CD4-positive, alpha-beta T cell treated with Interleukin-15 for 4 hours (primary cell): ENCODE measurements around the gene APOBEC4.
A peak's percentile ranks its signal among the peaks of the same experiment; 100 is the strongest.
"Not testable (repeated sequence)": the region's sequence is repeated elsewhere in the genome, so short reads cannot be mapped to it uniquely, and the experiment has no call there.

Experiments used
- DNase-seq: peaks from one replicate; pipeline ENCODE4 v3.0.0-alpha.2; 2020; ENCODE audit warnings: low spot score

The APOBEC4 gene

DNA sequence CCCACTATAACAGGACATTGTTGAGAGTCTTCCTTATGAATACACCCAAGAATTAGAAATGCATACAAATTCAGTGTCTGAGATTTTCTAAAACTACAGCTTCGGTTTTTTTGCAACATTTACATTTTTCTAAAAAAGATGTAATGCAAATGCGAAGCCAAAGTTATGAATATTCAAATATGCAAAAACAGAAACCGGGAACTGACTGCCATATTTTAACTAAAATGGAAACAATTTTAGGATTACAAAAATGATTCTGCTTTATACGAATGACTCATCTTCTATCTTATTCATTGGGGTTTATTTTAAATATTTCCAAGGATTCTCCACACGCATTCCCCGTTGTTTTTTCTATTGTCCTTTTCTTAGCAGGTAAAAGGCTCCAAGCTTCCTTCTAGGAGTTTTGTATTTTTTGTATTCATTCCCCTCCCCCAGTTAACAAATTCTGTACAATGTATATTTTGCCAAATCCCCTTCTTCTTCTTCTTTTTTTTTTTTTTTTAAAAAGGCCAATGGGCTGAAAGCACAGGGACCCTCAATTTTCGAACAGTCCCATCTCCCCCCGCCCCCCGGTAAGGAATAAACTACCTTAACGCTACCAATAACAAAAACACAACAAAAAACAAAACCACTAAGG is 18.6 kb downstream of the APOBEC4 start:
- DNase-seq: no peak

DNA sequence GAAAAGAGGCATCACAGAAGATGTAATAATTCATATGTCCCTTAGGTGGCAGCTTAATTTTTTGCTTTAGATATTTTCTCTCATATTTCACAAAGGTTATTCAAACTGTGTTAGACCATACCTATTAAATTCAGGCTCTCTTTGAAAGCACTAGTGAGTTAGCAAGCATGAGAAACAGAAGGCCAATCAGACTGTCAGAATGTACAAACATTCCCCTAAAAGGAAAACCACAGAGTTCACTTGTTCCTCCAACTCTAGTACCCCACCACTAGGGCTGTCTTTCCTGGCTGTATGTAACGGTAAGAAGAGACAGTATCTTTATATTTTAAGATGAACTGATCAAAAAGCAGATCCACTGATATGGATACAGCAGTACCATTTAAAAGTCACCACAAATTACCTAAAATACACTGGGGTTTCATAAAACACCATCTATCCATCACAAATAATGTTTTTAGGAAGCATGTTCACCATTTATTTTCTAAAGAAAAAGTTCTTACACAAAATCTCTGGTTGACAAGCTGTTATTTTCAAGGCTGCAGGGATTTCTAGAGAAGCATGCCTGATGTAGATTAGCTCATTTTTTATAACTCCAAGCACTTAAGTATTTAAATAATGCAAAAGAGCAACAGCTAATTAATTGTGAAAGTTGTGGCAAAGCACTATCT is 19.3 kb downstream of the APOBEC4 start:
- peak; percentile 67 for DNase-seq

DNA sequence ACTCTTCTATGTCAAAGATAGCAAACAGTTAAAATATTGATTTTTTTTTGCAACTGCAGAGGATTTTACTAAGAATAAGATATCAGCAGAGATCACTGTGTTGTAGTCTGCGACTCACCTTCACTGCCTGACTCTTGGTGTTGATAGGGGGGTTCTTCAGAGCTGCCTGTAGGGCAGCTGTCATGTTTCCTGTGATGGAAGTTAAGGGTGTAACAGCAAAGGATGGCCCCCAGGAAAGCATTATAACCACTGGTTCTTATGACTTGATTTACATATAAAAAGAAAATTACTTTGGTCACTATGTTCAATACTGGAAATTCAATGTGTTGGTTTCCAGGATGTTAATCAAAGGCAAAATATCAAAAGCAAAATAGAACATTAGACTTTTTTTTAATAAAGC is 20.2 kb downstream of the APOBEC4 start:
- no peak for DNase-seq

DNA sequence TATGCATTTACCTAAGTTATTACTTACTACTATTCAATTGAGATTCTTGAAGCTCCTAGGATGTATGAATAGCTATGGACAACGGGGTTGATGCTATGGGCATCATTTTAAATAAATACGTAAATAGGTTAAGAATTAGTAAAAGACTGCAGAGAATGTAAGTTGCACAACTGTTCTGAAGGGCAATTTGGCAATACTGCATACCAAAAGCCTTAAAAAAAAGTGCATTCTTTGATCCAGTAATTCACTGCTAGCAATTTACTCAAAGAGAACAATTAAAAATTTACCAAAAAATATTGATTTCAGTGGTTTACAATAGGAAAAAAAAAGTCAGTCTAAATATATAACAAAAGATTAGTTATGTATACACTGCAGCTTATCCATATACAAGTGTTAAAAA is 21.0 kb downstream of the APOBEC4 start:
- no peak for DNase-seq

DNA sequence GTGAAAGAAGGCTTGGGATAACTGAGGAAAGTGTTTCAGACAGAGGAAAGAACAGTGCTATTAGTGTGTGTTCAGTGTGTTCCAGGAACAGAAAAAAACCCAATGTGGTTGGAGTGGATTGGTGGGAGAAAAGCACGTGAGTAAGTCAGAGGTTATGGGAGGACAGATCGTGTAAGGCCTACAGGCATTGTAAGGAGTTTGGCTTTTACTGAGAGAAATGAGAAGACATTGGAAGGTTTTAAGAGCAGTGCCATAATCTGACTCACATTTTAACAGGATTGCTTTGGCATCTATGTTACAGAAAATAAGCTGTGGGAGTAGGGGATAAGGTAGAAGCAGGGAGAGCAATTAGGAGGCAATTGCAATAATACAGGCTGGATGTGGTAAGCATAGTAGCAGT is 22.4 kb downstream of the APOBEC4 start:
- DNase-seq: no peak

DNA sequence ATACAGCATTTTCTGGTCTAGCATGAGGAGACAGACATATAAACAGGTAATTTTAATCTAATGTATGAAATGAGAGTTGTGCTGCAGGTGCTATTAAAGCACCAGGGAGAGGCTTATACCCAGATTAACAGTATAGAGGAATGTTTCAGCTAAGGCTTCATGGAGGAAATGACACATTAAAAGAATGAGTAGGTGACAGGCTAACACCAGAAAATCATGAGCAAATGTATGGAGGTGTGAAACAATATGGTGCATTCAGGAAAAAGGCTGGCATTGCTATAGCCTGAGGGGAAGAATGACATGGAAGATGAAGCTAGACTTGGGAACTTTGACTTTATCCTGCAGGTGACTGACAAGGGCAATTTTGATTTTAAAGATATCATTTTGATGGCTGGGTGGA is 24.6 kb downstream of the APOBEC4 start:
- no peak for DNase-seq

DNA sequence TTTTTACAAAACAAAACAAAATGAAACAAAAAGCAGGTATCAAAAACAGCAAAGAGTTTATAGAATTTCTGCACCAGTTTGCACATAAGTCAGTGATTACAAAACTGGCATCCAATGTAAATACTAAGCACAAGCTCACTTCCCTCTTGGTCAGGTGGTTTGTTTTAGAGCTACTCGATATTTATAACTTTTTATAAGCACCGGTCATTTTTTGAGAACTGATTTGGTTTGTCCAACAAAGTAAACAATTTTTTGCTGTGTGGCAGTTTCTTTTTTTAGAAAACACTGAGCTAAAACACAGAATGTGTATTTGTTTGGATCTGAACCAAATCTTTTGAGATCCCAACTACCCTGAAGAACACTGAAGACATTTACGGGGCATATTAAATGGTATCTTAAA is 26.9 kb downstream of the APOBEC4 start:
- not testable (repeated sequence) for DNase-seq

DNA sequence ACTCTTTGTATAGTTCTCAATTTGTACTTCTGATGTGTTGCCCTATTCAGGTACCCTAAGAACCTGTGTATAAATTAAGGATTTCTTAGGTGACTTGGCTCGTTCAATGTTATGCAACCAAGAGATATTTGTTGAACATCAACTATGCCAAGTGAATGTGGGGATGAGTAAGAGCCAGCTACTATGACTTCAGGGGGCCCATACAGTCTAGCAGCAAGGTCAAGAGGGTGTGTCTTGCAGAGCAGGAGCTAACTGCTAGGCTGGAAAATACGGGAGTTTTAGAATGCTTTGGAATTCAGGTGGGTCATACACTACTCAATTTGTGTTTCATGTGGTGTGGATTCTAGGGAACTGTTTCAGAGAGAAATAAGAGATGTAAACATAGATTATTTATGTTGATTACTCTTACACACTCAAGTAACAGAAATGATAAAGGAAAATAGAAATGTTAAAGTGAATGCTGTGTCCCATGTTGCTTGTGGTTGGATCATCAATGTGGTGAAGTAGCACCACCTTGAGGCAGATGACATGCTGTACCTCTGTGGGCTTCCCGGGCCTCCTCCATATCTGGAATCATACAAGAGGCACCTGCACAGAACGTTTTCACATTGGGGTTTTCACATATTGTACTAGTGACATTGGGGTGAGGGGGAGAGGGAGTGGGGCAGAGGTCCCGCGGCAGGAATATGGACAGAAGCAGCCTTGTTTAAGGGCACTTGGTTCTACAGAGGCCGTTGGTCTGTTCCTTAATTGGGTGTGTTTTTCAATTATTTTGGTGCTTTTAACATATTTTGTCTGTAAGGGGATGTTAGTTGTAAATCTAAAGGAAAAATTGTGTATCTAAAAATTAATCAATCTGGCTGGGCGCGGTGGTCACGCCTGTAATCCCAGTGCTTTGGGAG is 30.0 kb downstream of the APOBEC4 start:
- DNase-seq: peak; percentile 53

DNA sequence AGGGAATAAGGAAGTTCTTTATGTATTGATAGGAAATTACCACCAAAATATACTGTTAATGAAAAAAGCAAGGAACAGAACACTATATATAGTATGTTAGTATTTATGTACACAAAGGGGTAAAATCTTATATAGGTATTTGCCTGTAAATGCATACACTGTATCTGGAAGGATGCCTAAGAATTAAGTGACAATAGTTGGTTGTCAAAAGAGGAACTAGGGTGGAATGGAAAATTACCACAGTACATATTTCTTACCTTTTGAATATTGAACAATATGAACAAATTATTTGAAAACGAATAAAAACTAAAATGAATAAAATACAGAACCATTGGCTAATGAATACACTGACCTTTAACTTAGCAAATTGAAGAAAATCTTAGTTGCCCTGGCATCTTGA is 31.1 kb downstream of the APOBEC4 start:
- no peak for DNase-seq

DNA sequence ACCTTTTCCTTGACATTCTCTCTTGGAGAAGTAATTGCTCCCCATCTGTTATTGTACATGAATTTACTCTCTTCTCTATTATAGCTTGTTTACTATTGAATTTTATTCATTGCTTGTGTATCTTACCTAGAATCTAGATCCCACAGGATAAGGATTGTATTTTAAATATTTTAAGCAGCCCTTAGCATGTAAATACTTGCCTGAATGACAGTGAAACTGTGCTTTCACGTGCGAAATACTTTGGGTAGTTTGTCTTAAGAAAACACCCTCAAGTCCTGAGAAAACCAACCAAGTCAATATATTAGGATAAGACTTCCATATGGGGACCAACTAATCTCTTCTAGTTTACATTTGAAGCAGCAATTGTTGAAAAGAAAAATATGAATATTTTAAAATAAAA is 32.8 kb downstream of the APOBEC4 start:
- DNase-seq: no peak

DNA sequence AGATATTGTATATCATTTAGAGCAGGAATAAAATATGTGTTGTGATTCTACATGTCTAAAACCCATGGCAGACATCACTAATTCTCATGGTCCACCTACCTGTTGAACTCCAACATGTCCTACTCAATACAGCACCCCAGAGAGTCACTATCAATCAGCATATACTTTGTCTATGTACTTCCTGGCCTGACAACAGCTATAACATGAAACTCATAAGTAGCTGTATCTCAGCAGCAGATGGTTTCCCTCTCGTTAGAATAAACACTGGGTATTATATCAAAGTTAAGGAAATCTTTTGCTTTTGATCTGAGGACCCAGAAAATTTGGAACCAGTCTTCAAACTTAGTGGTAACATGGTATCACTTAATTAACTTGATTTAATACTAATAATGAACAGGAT is 33.3 kb downstream of the APOBEC4 start:
- no peak for DNase-seq

DNA sequence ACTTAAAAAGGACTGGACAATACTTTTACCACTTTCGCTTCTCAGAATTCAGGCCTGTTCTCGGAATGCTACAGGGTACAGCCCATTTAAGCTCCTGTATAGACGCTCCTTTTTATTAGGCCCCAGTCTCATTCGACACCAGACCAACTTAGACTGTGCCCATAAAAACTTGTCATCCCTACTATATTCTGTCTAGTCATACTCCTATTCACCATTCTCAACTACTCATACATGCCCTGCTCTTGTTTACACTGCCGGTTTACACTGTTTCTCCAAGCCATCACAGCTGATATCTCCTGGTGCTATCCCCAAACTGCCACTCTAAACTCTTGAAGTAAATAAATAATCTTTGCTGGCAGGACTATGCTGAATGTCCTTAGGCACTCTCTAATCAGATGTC is 34.9 kb downstream of the APOBEC4 start:
- DNase-seq: not testable (repeated sequence)

DNA sequence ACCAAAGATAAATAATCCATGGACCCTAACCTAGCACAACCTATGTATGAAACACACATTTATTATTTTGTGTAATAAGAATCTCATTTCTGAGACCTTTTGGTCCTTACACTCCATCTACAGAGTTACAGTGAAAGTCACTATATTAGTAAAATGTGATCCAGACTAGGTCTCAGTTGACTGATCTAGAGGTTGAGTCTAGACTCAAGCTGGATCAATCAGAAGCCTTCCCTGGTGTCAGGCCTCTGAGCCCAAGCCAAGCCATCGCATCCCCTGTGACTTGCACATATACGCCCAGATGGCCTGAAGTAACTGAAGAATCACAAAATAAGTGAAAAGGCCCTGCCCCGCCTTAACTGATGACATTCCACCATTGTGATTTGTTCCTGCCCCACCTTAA is 40.1 kb downstream of the APOBEC4 start:
- DNase-seq: not testable (repeated sequence)

DNA sequence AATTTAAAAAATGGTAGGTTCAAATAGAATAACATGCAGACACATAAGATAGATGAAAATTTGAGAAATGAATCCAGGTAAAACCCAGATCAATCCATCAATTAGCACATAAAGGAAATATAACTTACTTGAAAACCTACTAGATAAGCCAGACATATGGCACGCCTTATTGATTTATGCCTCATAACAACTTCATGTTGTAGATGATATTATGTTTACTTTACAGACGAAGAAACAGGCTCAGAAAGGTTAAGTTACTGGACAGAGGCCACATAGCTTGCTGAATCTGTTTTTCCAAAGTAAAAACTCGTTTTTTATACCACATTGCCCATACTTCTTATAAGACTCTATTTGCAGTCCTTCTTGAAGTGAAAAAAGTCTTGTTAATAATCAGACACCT is 40.7 kb downstream of the APOBEC4 start:
- no peak for DNase-seq

DNA sequence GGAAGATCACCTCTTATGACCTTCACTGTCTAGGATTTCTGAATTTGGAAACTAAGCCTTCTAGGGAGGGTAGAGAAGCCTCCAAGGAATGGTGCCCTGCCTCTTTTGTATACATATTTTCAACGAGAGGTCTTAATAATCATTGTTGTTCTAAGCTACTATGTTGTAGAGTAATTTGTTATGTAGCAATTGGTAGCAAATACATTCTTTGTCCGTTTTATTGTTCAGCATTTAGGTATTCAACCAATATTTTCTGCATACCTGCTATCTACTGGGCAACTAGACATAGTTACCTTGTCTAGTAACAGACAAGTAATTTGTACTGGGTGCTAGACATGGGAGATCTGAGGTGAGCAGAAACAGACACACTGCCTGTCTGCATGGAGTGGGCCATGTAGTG is 42.1 kb downstream of the APOBEC4 start:
- no peak for DNase-seq

DNA sequence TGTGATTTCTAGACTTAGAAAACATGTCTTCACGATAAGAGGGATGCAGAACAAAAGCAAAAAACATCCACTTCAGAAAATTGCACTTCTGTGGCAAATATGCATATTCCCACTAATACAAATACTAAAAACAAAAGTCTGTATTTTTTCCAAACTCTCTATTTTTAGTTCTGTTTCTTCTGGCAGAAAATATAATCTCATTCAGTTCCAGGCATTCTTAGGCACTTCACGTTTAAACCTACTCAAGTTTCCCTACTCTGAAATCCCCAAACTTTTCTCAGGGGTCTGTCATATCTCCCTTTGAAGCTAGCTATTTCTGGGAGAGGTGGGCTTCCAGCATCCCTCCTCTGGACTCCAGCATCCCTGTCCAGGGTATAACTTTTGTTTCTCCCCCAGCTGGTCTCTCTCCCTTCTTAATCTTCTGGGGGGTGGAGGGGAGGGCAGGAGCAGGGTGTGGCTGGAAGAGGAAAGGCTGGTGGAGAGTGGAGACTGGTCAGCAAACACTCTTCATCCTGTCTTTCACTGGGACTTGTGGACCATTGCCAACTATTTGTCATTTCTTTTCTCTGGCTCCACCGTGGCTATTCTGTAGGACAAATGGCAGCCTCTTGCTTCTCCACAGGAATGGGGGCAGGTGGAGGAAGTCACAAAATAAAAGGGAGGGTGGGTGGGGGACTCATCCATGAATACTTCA is 43.2 kb downstream of the APOBEC4 start:
- no peak for DNase-seq

DNA sequence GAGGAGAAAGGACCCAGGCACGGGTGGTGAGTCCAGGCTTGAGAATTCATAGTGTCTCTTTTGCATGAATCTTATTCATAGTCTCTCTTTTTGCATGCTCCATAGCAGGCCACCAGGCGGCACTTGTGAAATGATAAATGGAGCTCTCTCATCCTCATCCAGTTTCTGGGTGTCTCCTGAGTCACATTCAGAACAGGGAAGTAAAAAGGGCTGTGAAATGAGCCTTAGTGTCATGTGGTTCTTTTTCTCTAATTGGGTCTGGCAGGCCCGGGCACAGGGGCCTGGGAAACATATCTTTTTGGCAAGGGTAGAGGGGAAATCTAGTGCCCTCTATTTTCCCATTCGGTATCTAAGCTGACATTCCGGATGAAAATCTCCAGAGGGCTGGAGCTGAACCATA is 43.8 kb downstream of the APOBEC4 start:
- DNase-seq: no peak

DNA sequence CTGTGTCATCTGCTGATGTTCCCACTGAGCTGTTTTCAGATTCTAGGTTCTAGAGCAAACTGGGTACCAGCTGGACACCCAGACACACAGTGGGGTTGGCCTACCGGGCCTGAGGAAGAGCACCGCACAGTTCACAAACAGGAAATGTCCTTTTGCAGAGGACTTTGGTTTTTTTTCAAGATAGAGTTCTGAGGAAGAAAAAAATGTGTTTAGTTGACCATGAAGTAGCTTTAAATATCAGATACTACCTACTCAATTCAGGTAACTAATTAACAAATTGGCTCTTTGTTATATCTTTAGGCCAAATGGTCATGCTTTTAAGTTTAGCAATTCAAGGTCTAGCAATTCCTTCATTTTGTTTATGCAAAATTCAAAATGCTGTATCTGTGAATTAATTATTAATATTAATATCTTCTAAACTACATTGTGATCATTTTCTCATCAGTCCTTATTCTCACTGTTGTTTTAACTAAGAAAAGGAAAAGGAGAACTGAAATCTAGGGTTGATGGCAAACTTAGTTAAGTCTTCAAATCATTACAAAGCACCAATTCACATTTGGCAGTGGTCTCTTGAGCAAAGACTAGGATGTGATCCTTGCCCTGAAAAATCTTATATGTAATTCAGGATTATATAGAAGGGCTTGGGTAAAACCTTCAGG is 45.7 kb downstream of the APOBEC4 start:
- DNase-seq: no peak

DNA sequence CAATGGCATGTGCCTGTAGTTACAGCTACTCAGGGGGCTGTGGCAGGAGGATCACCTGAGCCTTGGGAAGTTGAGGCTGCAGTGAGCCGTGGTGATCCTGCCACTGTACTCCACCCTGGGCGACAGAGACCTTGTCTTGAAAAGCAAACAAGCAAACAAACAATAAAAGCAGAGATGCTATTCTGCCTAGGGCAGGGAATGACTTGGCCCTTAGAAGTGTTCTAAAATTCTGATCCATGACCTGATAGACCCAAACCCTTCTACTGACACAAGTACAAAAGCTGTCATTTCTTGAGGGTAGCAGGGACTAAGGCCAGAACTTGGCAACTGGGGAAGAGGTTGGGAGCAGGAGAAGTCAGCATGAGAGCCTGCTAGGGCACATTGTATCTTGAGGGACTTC is 47.2 kb downstream of the APOBEC4 start:
- no peak for DNase-seq

DNA sequence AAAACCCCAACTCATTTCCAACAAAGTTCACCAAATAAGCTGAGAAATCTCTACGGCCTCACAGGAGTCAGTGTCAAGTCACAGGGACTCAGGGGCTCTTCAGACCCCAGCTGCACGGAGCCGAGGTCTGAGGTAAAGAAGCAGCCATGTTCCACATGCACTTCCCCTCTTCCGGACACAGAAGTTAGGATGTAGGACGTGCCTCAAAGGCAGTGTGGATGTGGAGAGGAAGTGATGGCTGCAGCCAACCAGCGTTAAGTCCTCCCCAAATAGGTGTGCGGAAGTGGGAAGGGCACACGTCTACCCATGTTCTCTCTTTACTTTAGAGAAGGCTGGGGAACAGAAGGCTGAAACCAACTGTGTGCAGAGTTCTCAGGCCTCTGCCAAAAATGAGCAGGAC is 48.3 kb downstream of the APOBEC4 start:
- DNase-seq: no peak

DNA sequence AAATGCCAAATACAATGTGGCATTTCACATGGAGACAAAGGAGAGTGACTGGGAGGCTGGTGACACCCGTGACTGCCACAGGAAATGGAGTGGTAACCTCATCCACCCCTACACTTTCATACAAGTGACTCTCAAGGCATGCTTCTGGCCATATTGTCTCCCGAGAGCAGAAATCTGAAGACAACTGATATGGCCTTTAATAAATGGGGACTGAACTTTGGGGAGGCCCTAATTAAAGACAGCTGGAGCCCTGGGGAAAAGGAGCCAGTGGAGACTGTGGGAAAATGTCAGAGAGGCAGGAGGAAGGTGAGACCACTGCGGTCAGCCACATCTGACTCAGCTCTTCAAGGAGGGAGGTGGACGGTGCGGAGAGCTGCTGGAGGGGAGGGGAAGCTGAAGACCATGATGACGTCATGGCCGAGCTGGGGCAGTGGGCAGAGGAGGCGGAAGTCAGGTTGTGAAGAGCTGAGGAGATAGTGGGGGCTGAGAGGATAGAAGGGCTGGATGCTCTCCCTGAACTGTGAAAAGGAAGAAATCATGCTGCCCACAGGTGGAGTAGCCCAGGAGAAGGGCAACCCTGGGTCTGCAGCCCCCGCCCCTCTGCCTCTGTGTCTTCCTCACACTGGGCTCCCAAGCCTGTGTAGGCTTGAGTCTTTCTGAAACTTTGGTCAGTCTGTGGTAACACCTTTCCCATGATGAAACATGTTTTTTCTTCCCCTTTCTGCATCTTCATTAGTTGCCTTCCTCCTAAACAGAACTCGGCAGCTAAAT is 48.9 kb downstream of the APOBEC4 start:
- DNase-seq: no peak
